Cardiac fibroblast (primary cell): ENCODE measurements around the gene CDH22.
A peak's percentile ranks its signal among the peaks of the same experiment; 100 is the strongest.

Experiments
- DNase-seq, 2 donors: peaks; one replicate each; pipeline versions ENCODE4 v3.0.0 to v3.0.0-alpha.2; 2010; ENCODE audit warnings: low read depth in 2 of 2
- H3K4me3 ChIP-seq, 2 donors: replicated peaks in 1 of 2; 1 replicate in 1 of 2; 2 replicates in 1 of 2; pipeline ENCODE4 v1.5.1; 2011; ENCODE audit warnings: low read depth in 2 of 2, low read length in 2 of 2, mild to moderate bottlenecking in 2 of 2, moderate library complexity in 1 of 2
- CTCF ChIP-seq: IDR thresholded peaks from one replicate; pipeline ENCODE4 v1.5.1; 2011; ENCODE audit warnings: low read depth, mild to moderate bottlenecking, low read length, inconsistent platforms

Gene CDH22

GRCh38 chr20:46151936-46152335 lies 156.4 kb downstream of the CDH22 start:
- H3K4me3 ChIP-seq, result no peak overlapping the region
- DNase-seq, result no peak
- peak; percentile 19 for TF ChIP-seq CTCF

- no peak for DNase-seq
- no peak overlapping the region for H3K4me3 ChIP-seq
- no peak for TF ChIP-seq CTCF
These were observed 157.4 kb downstream of the CDH22 start for GRCh38 chr20:46150943-46151342.

GRCh38 chr20:46148313-46149208 lies 159.7 kb downstream of the CDH22 start:
- no peak for TF ChIP-seq CTCF
- no peak for DNase-seq
- H3K4me3 ChIP-seq, result no peak overlapping the region

GRCh38 chr20:46145713-46146112 lies 162.6 kb downstream of the CDH22 start:
- no peak overlapping the region for H3K4me3 ChIP-seq
- DNase-seq, result no peak
- no peak for TF ChIP-seq CTCF

- H3K4me3 ChIP-seq, result no peak overlapping the region
- no peak for DNase-seq
- TF ChIP-seq CTCF, result no peak
These were observed 163.8 kb downstream of the CDH22 start for GRCh38 chr20:46144432-46145025.

- DNase-seq, result no peak
- H3K4me3 ChIP-seq, result no peak overlapping the region
- TF ChIP-seq CTCF, result no peak
These were observed 166.2 kb downstream of the CDH22 start for GRCh38 chr20:46142124-46142523.
